HCT116 (cell line): Measurements from ENCODE around the gene SLC22A2.

Experiments
- CEBPB ChIP-seq: IDR thresholded peaks from 2 replicates; pipeline ENCODE4 v1.6.1; 2012; ENCODE audit warnings: low read depth
- EZH2 ChIP-seq: fragments of 200-600 bp; sonication (generic); IDR thresholded peaks from 2 replicates; pipeline ENCODE4 v1.6.1; 2017; ENCODE audit warnings: antibody characterized with exemption, mixed run types
- EZH2phosphoT487 ChIP-seq: fragments of 200-600 bp; IDR thresholded peaks from 2 replicates; pipeline ENCODE4 v1.6.1; 2018; ENCODE audit warnings: antibody characterized with exemption, borderline replicate concordance
- POLR2A ChIP-seq: IDR thresholded peaks from 2 replicates; pipeline ENCODE4 v1.7.0; 2011; ENCODE audit warnings: borderline replicate concordance; ENCODE audit not compliant: insufficient read depth, insufficient read length; ENCODE audit errors: extremely low read depth
- POLR2AphosphoS5 ChIP-seq: IDR thresholded peaks from 2 replicates; pipeline ENCODE4 v1.6.1; 2011; ENCODE audit warnings: mild to moderate bottlenecking, low read depth, low read length, moderate library complexity
- RAD21 ChIP-seq: IDR thresholded peaks from 2 replicates; pipeline ENCODE4 v1.6.1; 2012; ENCODE audit warnings: low read depth, mild to moderate bottlenecking
- SIN3A ChIP-seq: IDR thresholded peaks from 2 replicates; pipeline ENCODE4 v1.6.1; 2012; ENCODE audit warnings: low read depth
- SP1 ChIP-seq: IDR thresholded peaks from 2 replicates; pipeline ENCODE4 v1.6.1; 2012; ENCODE audit warnings: low read depth
- SRF ChIP-seq: IDR thresholded peaks from 2 replicates; pipeline ENCODE4 v1.6.1; 2012; ENCODE audit warnings: low read depth
- YY1 ChIP-seq: IDR thresholded peaks from 2 replicates; pipeline ENCODE4 v1.6.1; 2011; ENCODE audit warnings: low read length, low read depth, moderate library complexity, mild to moderate bottlenecking; ENCODE audit not compliant: insufficient replicate concordance; ENCODE audit errors: extremely low read depth
- ZNF274 ChIP-seq: fragments of 200-500 bp; sonication (Bioruptor generic); IDR thresholded peaks from 2 replicates; pipeline ENCODE4 v1.6.1; 2014; ENCODE audit warnings: mild to moderate bottlenecking, low read depth, low read length, inconsistent platforms
- TF ChIP-seq, protein P1 (sequence below), 3 experiments: fragments of 200-600 bp in 1 of 3; sonication (generic) in 1 of 3; IDR thresholded peaks in 2 of 3; conservative IDR thresholded peaks in 1 of 3; 2 replicates each; pipeline ENCODE4 v1.5.1; 2012 to 2017; ENCODE audit warnings: low read depth in 2 of 3, low read length in 2 of 3, antibody characterized with exemption in 1 of 3, borderline replicate concordance in 1 of 3, control low read depth in 1 of 3, mild to moderate bottlenecking in 1 of 3, mixed read lengths in 1 of 3, mixed run types in 1 of 3, moderate library complexity in 1 of 3; ENCODE audit not compliant: insufficient read depth in 1 of 3
- TF ChIP-seq, protein P2 (sequence below): IDR thresholded peaks from 2 replicates; pipeline ENCODE4 v1.6.1; 2012; ENCODE audit warnings: low read depth
- TF ChIP-seq, protein P3 (sequence below): IDR thresholded peaks from 2 replicates; pipeline ENCODE4 v1.6.1; 2012

DNA sequence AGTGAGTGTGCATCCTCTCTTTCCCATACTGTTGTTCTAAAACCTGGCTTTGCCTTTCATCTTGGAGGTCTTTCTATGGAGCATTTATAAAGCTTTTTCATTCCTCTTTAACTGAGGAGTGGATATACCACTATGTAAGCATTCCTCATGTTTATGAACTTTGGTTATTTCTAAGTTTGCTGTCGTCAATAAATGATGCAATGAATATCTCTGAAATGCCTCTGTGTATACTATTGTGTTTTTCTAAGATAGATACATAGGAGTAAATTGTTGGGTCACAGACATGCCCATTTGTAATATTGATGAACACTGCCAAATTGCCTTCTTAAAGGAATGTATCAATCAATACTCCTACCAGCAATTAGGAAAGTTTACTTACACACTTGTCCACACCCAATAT, 53.9 kb downstream of the SLC22A2 start:
- TF ChIP-seq, protein P1, sequence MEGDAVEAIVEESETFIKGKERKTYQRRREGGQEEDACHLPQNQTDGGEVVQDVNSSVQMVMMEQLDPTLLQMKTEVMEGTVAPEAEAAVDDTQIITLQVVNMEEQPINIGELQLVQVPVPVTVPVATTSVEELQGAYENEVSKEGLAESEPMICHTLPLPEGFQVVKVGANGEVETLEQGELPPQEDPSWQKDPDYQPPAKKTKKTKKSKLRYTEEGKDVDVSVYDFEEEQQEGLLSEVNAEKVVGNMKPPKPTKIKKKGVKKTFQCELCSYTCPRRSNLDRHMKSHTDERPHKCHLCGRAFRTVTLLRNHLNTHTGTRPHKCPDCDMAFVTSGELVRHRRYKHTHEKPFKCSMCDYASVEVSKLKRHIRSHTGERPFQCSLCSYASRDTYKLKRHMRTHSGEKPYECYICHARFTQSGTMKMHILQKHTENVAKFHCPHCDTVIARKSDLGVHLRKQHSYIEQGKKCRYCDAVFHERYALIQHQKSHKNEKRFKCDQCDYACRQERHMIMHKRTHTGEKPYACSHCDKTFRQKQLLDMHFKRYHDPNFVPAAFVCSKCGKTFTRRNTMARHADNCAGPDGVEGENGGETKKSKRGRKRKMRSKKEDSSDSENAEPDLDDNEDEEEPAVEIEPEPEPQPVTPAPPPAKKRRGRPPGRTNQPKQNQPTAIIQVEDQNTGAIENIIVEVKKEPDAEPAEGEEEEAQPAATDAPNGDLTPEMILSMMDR (IDR thresholded peaks at IDR 0.05 in 2 of 3, conservative IDR thresholded peaks at IDR 0.05 in 1 of 3; ENCODE audit: borderline replicate concordance in 1 of 3, insufficient read depth in 1 of 3, low read depth in 2 of 3, low read length in 2 of 3) = no peak
- no peak for TF ChIP-seq EZH2
- TF ChIP-seq CEBPB = no peak
- no peak for TF ChIP-seq RAD21
- no peak for TF ChIP-seq ZNF274
- TF ChIP-seq SP1 = no peak
- no peak for TF ChIP-seq SRF
- TF ChIP-seq, protein P2, sequence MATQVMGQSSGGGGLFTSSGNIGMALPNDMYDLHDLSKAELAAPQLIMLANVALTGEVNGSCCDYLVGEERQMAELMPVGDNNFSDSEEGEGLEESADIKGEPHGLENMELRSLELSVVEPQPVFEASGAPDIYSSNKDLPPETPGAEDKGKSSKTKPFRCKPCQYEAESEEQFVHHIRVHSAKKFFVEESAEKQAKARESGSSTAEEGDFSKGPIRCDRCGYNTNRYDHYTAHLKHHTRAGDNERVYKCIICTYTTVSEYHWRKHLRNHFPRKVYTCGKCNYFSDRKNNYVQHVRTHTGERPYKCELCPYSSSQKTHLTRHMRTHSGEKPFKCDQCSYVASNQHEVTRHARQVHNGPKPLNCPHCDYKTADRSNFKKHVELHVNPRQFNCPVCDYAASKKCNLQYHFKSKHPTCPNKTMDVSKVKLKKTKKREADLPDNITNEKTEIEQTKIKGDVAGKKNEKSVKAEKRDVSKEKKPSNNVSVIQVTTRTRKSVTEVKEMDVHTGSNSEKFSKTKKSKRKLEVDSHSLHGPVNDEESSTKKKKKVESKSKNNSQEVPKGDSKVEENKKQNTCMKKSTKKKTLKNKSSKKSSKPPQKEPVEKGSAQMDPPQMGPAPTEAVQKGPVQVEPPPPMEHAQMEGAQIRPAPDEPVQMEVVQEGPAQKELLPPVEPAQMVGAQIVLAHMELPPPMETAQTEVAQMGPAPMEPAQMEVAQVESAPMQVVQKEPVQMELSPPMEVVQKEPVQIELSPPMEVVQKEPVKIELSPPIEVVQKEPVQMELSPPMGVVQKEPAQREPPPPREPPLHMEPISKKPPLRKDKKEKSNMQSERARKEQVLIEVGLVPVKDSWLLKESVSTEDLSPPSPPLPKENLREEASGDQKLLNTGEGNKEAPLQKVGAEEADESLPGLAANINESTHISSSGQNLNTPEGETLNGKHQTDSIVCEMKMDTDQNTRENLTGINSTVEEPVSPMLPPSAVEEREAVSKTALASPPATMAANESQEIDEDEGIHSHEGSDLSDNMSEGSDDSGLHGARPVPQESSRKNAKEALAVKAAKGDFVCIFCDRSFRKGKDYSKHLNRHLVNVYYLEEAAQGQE = no peak
- no peak for TF ChIP-seq YY1
- TF ChIP-seq POLR2A = no peak
- no peak for TF ChIP-seq SIN3A
- TF ChIP-seq POLR2AphosphoS5 = no peak
- TF ChIP-seq, protein P3, sequence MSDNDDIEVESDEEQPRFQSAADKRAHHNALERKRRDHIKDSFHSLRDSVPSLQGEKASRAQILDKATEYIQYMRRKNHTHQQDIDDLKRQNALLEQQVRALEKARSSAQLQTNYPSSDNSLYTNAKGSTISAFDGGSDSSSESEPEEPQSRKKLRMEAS = no peak
- TF ChIP-seq EZH2phosphoT487 = no peak
